Right renal pelvis (tissue), 4 donors: ENCODE measurements around the gene SLC22A1. TPM values are rescaled to one million over a fixed set of nuclear protein-coding genes. Genes with fewer than 3 reads are reported as not detected.
A peak's percentile ranks its signal among the peaks of the same experiment; 100 is the strongest.
"Not testable (repeated sequence)": the region's sequence is repeated elsewhere in the genome, so short reads cannot be mapped to it uniquely, and the experiment has no call there.

ENCODE experiments used
- DNase-seq, 4 donors: peaks; one replicate each; pipeline ENCODE4 v3.0.0-alpha.2; 2013; ENCODE audit warnings: low read depth in 4 of 4, low spot score in 3 of 4, missing footprints in 1 of 4
- polyA plus RNA-seq, 4 donors: library from polyadenylated mRNA; unstranded; fragments of 120-200 nt; gene quantifications; one replicate each; pipeline ENCODE4 v1.2.1, GENCODE V29; 2013; ENCODE audit not compliant: insufficient read length in 4 of 4

The SLC22A1 gene
- 1 to 10 TPM in 1 of 4 donors, under 1 TPM in 3; 0.40 to 1.0 (median 0.74) TPM for polyA plus RNA-seq

- no peak for DNase-seq
Measured at GRCh38 chr6:160121558-160121957, at the start of gene SLC22A1. Gene SLC22A1 (plus strand): TSS chr6:160121815. CDS start chr6:160121936, 121 bp downstream.

GRCh38 chr6:160073272-160073671, 48.3 kb upstream of the SLC22A1 start:
- DNase-seq: no peak

GRCh38 chr6:160076009-160076408, 45.6 kb upstream of the SLC22A1 start:
- no peak for DNase-seq

- DNase-seq: no peak
Measured at GRCh38 chr6:160077024-160077423, 44.6 kb upstream of the SLC22A1 start.

- DNase-seq: no peak
Measured at GRCh38 chr6:160077526-160077925, 44.1 kb upstream of the SLC22A1 start.

- DNase-seq: no peak
Measured at GRCh38 chr6:160078883-160079685, 42.5 kb upstream of the SLC22A1 start.

- no peak for DNase-seq
Measured at GRCh38 chr6:160079686-160080043, 42.0 kb upstream of the SLC22A1 start.

GRCh38 chr6:160080097-160080496, 41.5 kb upstream of the SLC22A1 start:
- no peak for DNase-seq

GRCh38 chr6:160081398-160081797, 40.2 kb upstream of the SLC22A1 start:
- no peak for DNase-seq

- no peak for DNase-seq
Measured at GRCh38 chr6:160082627-160083026, 39.0 kb upstream of the SLC22A1 start.

- no peak for DNase-seq
Measured at GRCh38 chr6:160084198-160084776, 37.3 kb upstream of the SLC22A1 start.

GRCh38 chr6:160085226-160085625, 36.4 kb upstream of the SLC22A1 start:
- DNase-seq: no peak

- DNase-seq: no peak
Measured at GRCh38 chr6:160085713-160086505, 35.7 kb upstream of the SLC22A1 start.

- DNase-seq: no peak
Measured at GRCh38 chr6:160086754-160087153, 34.9 kb upstream of the SLC22A1 start.

GRCh38 chr6:160088069-160088783, 33.4 kb upstream of the SLC22A1 start:
- peak; percentile 10 to 41 (median 25) for DNase-seq

GRCh38 chr6:160088784-160089533, 32.7 kb upstream of the SLC22A1 start:
- DNase-seq: no peak

- no peak for DNase-seq
Measured at GRCh38 chr6:160089534-160089897, 32.1 kb upstream of the SLC22A1 start.

GRCh38 chr6:160090442-160091239, 31.0 kb upstream of the SLC22A1 start:
- DNase-seq: not testable (repeated sequence)

- DNase-seq: not testable (repeated sequence)
Measured at GRCh38 chr6:160092176-160092575, 29.4 kb upstream of the SLC22A1 start.
